T-helper 17 cell (primary cell): ENCODE measurements around the gene ZNF222. TPM values are rescaled to one million over a fixed set of nuclear protein-coding genes. Genes with fewer than 3 reads are reported as not detected.
A peak's percentile ranks its signal among the peaks of the same experiment; 100 is the strongest.

Experiments
- ATAC-seq: fragments of 150-1000 bp; cut with Tn5 transposase; 2 replicates; pipeline ENCODE4 v1.10.0; 2021; ENCODE audit warnings: mild to moderate bottlenecking, moderate library complexity
- DNase-seq, 3 donors: peaks; one replicate each; pipeline versions ENCODE4 v3.0.0 to v3.0.0-alpha.2; 2020 to 2021
- H3K9me3 ChIP-seq: one replicate; pipeline ENCODE4 v1.7.0; 2013; ENCODE audit warnings: low read length, mild to moderate bottlenecking; ENCODE audit not compliant: control insufficient read depth, poor library complexity, severe bottlenecking
- H3K27ac Mint-ChIP-seq: one replicate; pipeline ENCODE4 v1.8.0; 2022; ENCODE audit warnings: mild to moderate bottlenecking, moderate library complexity, mixed read lengths
- H3K27me3 Mint-ChIP-seq: one replicate; pipeline ENCODE4 v1.8.0; 2022; ENCODE audit warnings: mixed read lengths
- H3K36me3 Mint-ChIP-seq: one replicate; pipeline ENCODE4 v1.8.0; 2022; ENCODE audit warnings: low read depth, mixed read lengths
- H3K4me1 Mint-ChIP-seq: one replicate; pipeline ENCODE4 v1.8.0; 2022; ENCODE audit warnings: mild to moderate bottlenecking, mixed read lengths
- H3K4me3 Mint-ChIP-seq: one replicate; pipeline ENCODE4 v1.8.0; 2022; ENCODE audit warnings: mild to moderate bottlenecking, moderate library complexity, mixed read lengths
- total RNA-seq, 4 donors: library from RNA in 2 of 4; stranded (reverse) in 2 of 4; gene quantifications; one replicate each; pipeline ENCODE4 v1.2.3 and lab custom pipeline; 2022 to 2026

ZNF222 gene
- total RNA-seq, 2 donors from 2014 or later = 3.0 to 4.0 TPM

- no peak overlapping the region for H3K4me3 Mint-ChIP-seq
- no peaks in the 10 kb centered on the region for H3K9me3 ChIP-seq
- DNase-seq = no peak
- no peaks in the 10 kb centered on the region for H3K36me3 Mint-ChIP-seq
- no peaks in the 10 kb centered on the region for H3K27me3 Mint-ChIP-seq
- H3K4me1 Mint-ChIP-seq = no peaks in the 10 kb centered on the region
- no peak for ATAC-seq
- no peak overlapping the region for H3K27ac Mint-ChIP-seq
Measured at GRCh38 chr19:44019498-44019897, 5.7 kb upstream of the ZNF222 start.

GRCh38 chr19:44021221-44021620 is 4.0 kb upstream of the ZNF222 start:
- H3K4me3 Mint-ChIP-seq = no peak overlapping the region
- ATAC-seq (no peak), DNase-seq (no peak)
- peaks cover 8% of the 10 kb centered on the region for H3K4me1 Mint-ChIP-seq
- no peaks in the 10 kb centered on the region for H3K36me3 Mint-ChIP-seq
- no peak overlapping the region for H3K27ac Mint-ChIP-seq
- H3K9me3 ChIP-seq = no peaks in the 10 kb centered on the region
- H3K27me3 Mint-ChIP-seq = no peaks in the 10 kb centered on the region

GRCh38 chr19:44024900-44025216 is 321 bp upstream of the ZNF222 start:
- Mint-ChIP-seq H3K4me3 (peak overlapping the region; percentile 95), H3K36me3 (peaks cover 10% of the 10 kb centered on the region), H3K27ac (peak overlapping the region; percentile 16), H3K4me1 (peaks cover 8% of the 10 kb centered on the region), H3K27me3 (no peaks in the 10 kb centered on the region)
- DNase-seq (no peak), ATAC-seq (no peak)
- H3K9me3 ChIP-seq = peaks cover 21% of the 10 kb centered on the region

DNA sequence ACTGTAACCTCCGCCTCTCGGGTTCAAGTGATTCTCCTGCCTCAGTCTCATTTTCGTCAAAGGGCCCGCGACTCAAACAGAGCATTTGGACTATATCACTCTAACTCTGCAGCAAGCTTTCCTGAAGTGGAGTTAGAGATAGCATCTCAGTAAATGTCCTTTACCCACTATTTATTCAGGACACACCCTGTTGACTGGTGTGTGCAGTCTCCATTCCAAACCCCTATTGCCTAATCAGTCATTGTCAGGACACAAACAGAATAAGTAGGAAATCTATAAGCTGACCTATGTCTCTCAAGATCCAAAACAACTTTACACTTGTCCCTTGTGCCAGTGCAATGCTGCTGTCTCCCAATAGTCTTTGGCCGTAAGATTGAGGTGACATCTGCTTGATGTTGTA is 1.4 kb downstream of the ZNF222 start:
- H3K27ac Mint-ChIP-seq = no peak overlapping the region
- DNase-seq (no peak), ATAC-seq (no peak)
- no peak overlapping the region for H3K4me3 Mint-ChIP-seq
- H3K27me3 Mint-ChIP-seq = no peaks in the 10 kb centered on the region
- peaks cover 10% of the 10 kb centered on the region for H3K36me3 Mint-ChIP-seq
- peaks cover 8% of the 10 kb centered on the region for H3K4me1 Mint-ChIP-seq
- peaks cover 30% of the 10 kb centered on the region for H3K9me3 ChIP-seq

DNA sequence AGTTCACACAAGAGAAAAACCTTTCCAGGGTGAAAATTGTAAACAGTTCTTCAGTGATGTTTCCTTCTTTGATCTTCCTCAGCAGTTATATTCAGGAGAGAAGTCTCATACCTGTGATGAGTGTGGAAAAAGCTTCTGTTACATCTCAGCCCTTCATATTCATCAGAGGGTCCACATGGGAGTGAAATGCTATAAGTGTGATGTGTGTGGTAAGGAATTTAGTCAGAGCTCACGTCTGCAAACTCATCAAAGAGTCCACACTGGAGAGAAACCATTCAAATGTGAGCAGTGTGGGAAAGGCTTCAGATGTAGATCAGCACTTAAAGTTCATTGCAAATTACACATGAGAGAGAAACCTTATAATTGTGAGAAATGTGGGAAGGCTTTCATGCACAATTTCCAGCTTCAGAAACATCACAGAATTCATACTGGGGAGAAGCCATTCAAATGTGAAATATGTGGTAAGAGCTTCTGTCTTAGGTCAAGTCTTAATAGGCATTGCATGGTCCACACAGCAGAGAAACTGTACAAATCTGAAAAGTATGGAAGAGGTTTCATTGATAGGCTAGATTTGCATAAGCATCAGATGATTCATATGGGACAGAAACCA is 6.9 kb downstream of the ZNF222 start:
- no peak for DNase-seq
- no peak overlapping the region for H3K27ac Mint-ChIP-seq
- no peaks in the 10 kb centered on the region for H3K4me1 Mint-ChIP-seq
- H3K4me3 Mint-ChIP-seq = no peak overlapping the region
- ATAC-seq = no peak
- peaks cover 45% of the 10 kb centered on the region for H3K9me3 ChIP-seq
- H3K36me3 Mint-ChIP-seq = peaks cover 14% of the 10 kb centered on the region
- no peaks in the 10 kb centered on the region for H3K27me3 Mint-ChIP-seq

DNA sequence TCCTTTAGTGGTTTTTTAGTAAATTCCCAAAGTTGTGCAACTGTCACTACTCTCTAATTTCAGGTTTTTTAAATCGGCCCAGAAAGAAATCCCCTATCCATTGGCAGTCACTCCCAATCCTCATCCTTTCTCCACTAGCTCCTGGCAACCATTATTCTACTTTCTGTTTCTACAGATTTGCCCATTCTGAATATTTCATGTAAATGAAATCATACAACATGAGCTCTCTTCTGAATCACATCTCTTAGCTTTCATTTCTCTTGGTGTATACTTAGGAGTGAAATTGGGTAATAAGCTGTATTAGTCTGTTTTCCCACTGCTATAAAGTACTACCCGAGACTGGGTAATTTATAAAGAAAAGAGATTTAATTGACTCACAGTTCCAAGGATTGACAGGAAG is 17.0 kb downstream of the ZNF222 start:
- Mint-ChIP-seq H3K27me3 (no peaks in the 10 kb centered on the region), H3K4me3 (no peak overlapping the region), H3K36me3 (peaks cover 2% of the 10 kb centered on the region)

DNA sequence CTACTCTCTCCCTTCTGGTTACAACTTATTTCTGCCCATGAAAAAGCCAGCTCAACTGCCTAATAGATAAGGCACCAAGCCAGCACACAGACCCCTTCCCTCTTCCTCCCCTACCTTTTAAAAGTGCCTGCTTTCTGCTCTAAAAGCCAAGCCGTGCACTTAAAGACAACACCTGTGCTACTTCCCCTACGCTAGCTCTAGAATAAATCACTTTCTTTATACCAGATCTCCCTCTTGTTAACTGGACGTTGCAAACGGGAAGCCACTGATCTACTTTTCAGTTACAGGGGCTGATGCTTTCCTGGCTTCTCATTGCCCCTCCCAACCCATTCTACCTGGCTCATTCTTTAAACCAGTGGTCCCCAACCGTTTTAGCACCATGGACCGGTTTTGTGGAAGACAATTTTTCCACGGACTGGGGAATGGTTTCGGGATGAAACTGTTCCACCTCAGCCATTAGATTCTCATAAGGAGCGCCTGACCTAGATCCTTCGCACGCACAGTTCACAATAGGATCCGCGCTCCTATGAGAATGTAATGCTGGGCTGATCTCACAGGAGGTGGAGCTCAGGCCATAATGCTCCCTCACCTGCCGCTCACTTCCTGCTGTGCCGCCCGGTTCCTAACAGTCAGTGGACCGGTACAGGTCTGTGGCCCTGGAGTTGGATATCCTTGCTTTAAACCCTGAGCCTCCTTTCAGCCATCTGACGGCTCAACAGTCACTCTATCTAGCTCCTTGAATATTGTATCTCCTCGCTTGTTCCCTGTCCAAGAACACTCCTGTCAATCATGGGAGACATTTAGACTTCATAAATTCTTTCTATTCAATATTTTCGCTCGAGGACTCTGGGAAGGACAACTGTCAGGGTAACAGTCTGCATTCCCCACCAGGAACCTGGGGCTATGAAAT is 25.8 kb downstream of the ZNF222 start:
- Mint-ChIP-seq H3K36me3 (peaks cover 2% of the 10 kb centered on the region), H3K4me1 (no peaks in the 10 kb centered on the region), H3K27me3 (peaks cover 5% of the 10 kb centered on the region), H3K4me3 (peak overlapping the region; percentile 88), H3K27ac (peak overlapping the region; percentile 57)
- peaks cover 7% of the 10 kb centered on the region for H3K9me3 ChIP-seq
- DNase-seq (no peak), ATAC-seq (peak; percentile 55)

More for the DNA sequence above, 17.0 kb downstream of the ZNF222 start:
- Mint-ChIP-seq H3K4me1 (no peaks in the 10 kb centered on the region), H3K27ac (no peak overlapping the region)
- no peaks in the 10 kb centered on the region for H3K9me3 ChIP-seq
- ATAC-seq (no peak), DNase-seq (no peak)

GRCh38 chr19:44051650-44052402 is 26.6 kb downstream of the ZNF222 start, which contains the start of gene ZNF223:
TSS of gene ZNF223 (plus strand) at chr19:44052036. CDS start at chr19:44055177, 3,141 bp downstream.
- H3K4me3 Mint-ChIP-seq = peak within 1 kb of the TSS; percentile 88
- ATAC-seq (peak; percentile 85), DNase-seq (peak in 1 of 3 donors; percentile 32)
- H3K27me3 Mint-ChIP-seq = peaks cover 5% of the 10 kb centered on the region
- H3K36me3 Mint-ChIP-seq = peaks cover 4% of the 10 kb centered on the region
- no peaks in the 10 kb centered on the region for H3K4me1 Mint-ChIP-seq
- peak within 1 kb of the TSS; percentile 57 for H3K27ac Mint-ChIP-seq
- peaks cover 7% of the 10 kb centered on the region for H3K9me3 ChIP-seq

DNA sequence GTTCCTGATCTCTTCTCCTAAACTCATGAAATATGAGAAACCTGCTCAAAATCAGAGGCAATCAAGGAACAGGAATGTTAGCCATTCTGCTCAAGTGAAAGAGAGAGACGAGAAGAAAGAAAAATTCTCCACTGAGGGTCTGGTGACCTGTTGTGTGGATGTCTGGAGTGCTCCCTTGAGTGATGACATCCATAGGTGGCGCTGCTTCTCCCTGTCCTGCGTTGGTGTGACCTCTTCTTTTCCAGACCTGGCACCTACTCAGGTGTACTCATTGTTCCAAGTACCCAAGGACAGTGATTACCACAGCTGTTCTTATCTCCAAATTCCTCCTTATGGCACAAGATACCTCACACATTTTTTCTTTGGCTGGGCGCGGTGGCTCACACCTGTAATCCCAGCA is 30.7 kb downstream of the ZNF222 start:
- ATAC-seq (no peak), DNase-seq (no peak)
- H3K36me3 Mint-ChIP-seq = peaks cover 9% of the 10 kb centered on the region
- peaks cover 8% of the 10 kb centered on the region for H3K9me3 ChIP-seq
- no peaks in the 10 kb centered on the region for H3K27me3 Mint-ChIP-seq
- no peaks in the 10 kb centered on the region for H3K4me1 Mint-ChIP-seq
- no peak overlapping the region for H3K4me3 Mint-ChIP-seq
- H3K27ac Mint-ChIP-seq = no peak overlapping the region

GRCh38 chr19:44059229-44059628 is 34.0 kb downstream of the ZNF222 start:
- H3K4me1 Mint-ChIP-seq = no peaks in the 10 kb centered on the region
- H3K4me3 Mint-ChIP-seq = no peak overlapping the region
- H3K9me3 ChIP-seq = peaks cover 11% of the 10 kb centered on the region
- H3K27me3 Mint-ChIP-seq = no peaks in the 10 kb centered on the region
- no peak for DNase-seq
- H3K36me3 Mint-ChIP-seq = peaks cover 9% of the 10 kb centered on the region
- no peak overlapping the region for H3K27ac Mint-ChIP-seq
- no peak for ATAC-seq

DNA sequence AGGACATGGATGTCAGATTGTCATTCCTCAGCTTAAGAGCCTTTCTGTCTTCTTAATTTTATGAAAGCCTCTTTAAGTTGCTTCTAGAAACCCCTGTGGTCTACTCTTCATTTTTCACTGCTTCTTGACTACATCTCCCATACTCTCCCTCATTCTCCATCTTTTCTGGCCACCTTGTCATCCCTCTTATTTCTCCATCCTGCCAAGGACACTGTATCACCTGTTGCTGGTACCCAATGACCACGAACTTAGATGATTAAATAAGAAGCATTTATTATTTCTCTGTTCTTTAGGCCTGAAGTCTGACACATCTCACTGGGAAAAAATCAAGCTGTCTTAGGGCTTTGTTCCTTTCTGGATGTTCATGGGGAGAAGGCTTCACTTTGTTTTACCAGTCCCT is 35.9 kb downstream of the ZNF222 start:
- DNase-seq (no peak), ATAC-seq (no peak)
- Mint-ChIP-seq H3K4me3 (no peak overlapping the region), H3K4me1 (no peaks in the 10 kb centered on the region), H3K27me3 (no peaks in the 10 kb centered on the region), H3K27ac (no peak overlapping the region), H3K36me3 (peaks cover 11% of the 10 kb centered on the region)
- peaks cover 11% of the 10 kb centered on the region for H3K9me3 ChIP-seq

DNA sequence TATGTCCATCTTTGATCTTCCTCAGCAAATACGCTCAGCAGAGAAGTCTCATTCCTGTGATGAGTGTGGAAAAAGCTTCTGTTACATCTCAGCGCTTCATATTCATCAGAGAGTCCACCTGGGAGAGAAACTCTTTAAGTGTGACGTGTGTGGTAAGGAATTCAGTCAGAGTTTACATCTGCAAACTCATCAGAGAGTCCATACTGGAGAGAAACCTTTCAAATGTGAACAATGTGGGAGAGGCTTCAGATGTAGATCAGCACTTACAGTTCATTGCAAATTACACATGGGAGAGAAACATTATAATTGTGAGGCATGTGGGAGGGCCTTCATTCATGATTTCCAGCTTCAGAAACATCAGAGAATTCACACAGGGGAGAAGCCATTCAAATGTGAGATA is 41.1 kb downstream of the ZNF222 start:
- peaks cover 19% of the 10 kb centered on the region for H3K9me3 ChIP-seq

GRCh38 chr19:44069415-44069814 is 44.2 kb downstream of the ZNF222 start:
- H3K27me3 Mint-ChIP-seq = no peaks in the 10 kb centered on the region
- no peak overlapping the region for H3K4me3 Mint-ChIP-seq
- peaks cover 17% of the 10 kb centered on the region for H3K4me1 Mint-ChIP-seq
- peaks cover 4% of the 10 kb centered on the region for H3K36me3 Mint-ChIP-seq
- DNase-seq = no peak
- no peak overlapping the region for H3K27ac Mint-ChIP-seq
- ATAC-seq = no peak
- H3K9me3 ChIP-seq = peaks cover 16% of the 10 kb centered on the region

More for the DNA sequence above, 41.1 kb downstream of the ZNF222 start:
- Mint-ChIP-seq H3K27ac (no peak overlapping the region), H3K27me3 (no peaks in the 10 kb centered on the region), H3K4me1 (no peaks in the 10 kb centered on the region), H3K4me3 (no peak overlapping the region), H3K36me3 (peaks cover 2% of the 10 kb centered on the region)
- DNase-seq = no peak
- ATAC-seq = no peak
